HG02943 (cell line): Measurements from ENCODE around the gene GFRAL.

Experiments
- ATAC-seq: cut with Tn5 transposase; IDR thresholded peaks from one replicate; pipeline ENCODE4 v1.9.1; 2021; ENCODE audit warnings: mild to moderate bottlenecking, low read depth, moderate library complexity; ENCODE audit not compliant: unreplicated experiment

Gene GFRAL

GRCh38 chr6:55423933-55424332 is 96.7 kb downstream of the GFRAL start:
- ATAC-seq, result no peak

DNA sequence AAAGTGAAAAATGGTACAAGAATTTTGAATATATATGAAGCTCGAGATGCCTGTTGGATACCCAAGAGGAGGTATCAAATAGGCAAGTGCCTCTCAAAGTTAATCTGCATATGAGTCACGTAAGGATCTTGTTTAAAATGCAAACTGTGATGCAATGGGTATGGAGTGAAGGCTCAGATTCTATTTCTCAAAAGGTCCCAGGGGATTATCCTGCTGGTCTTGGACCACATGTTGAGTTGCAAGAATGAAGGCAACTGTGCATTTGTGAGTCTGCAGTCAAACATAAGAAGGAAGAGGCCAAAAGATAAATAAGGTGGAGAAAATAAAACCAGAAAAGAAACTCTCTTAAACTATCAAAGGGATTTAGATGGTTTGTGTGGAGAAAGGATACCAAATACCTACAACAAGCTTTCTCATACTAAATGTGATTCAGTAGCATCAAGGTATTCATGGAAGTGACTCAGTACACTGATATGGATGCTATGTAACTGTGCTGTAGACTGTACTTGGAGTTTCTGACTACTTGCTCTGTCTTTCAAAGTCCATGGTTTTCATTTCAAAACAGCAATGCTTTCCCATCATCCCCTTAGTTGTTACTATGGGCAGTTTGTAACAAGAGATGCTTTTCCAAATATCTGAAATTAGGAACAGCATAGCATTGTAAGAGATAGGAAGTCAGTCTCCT is 106.3 kb downstream of the GFRAL start:
- no peak for ATAC-seq

- no peak for ATAC-seq
These were observed 109.9 kb downstream of the GFRAL start for GRCh38 chr6:55437141-55437540.

GRCh38 chr6:55438203-55438602 is 110.9 kb downstream of the GFRAL start:
- no peak for ATAC-seq

- no peak for ATAC-seq
These were observed 116.2 kb downstream of the GFRAL start for GRCh38 chr6:55443238-55444134.

DNA sequence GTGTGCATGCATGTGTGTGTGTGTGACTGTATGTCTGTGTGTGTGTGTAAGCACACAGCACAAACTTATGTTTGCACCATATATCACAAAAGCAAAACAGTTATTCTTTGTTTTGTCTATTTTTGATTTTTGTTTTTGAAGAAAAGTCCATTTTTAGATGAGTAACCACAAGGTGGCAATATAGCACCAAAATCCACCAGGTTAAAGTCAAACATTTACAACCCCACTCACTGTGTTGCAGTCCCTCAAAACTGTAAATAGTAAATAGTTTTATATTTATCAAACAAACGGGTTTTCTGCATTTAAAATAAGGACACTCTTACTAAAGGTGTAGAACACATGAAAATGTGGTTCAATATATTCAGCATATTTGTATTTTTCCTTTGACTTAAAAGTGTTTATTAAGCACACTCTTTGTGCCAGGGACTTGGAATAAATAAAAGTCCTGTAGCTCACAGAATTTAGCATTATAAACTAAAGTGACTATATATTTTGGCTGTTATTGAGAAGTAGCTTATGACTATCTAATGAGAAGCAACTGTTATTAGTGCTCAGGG is 118.5 kb downstream of the GFRAL start:
- ATAC-seq, result no peak

- no peak for ATAC-seq
These were observed 120.6 kb downstream of the GFRAL start for GRCh38 chr6:55447891-55448290.

DNA sequence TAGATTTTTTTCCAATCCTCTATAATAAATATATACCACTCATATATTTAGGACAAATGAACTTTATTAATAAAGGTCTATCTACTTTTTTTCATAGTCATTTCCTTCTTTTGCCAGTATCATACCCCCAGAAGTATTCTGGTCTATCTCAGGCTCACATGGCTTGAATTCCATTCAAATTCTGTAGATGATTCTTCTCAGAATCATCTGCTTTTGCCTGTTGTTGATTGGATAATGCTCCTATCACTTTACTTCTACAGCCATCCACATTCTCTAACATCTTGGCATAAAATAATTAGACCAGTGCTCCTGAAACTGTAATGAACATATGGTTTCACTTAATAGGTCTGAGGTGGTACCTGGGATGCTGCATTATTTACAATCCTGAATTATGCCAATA is 121.2 kb downstream of the GFRAL start:
- ATAC-seq, result no peak

DNA sequence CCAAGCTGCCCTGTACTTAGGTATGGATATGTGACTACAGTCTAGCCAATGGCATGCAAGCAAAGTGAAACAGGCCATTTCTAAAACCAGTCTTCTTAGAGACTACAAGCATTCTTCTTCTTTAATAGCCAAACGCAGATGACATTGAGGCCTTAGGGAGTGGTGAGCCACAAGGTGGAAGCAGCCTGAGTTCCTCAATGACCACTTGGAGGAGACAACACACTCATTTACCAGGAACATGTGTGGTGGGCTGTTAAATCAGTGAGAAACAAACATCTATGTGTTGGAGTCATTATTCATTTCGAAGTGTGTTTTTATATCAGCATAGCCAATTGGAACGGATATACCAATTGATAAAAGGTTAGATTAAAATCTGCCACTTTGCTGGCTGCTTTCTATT is 122.0 kb downstream of the GFRAL start:
- no peak for ATAC-seq

DNA sequence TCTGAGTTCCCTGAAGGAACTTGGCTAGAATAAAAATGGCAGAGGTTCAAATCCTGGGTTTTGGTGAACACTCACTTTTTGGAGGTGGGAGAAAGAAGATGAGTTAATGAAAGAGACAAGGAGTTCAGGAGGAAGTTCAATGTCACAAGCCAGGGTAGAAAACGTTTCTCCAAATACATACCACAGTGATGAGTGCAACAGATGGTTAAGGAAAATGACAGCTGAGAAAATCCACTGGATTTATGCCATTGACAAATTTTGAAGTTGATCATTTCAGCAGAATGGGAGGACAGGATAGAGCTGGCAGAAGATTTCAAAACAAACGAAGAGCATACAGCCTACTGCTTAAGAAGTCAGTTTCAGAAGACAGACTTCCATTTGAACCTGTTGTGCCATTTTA is 122.7 kb downstream of the GFRAL start:
- no peak for ATAC-seq
